Endothelial cell of umbilical vein (primary cell): Measurements from ENCODE around the gene ZNF2. TPM values are rescaled to one million over a fixed set of nuclear protein-coding genes. Genes with fewer than 3 reads are reported as not detected.

Experiments used
- BruUV-seq: library from RNA; stranded (reverse); fragments of 400-500 nt; replicated peaks from 2 replicates; lab custom pipeline; 2021; lab: Mats Ljungman, UMichigan
- CTCF ChIA-PET: fragments of 300-600, 350-600 bp; sonication (Branson Sonifier 250); formaldehyde crosslinking; loops from one replicate; lab custom pipeline; 2021; ENCODE audit warnings: antibody characterized with exemption, inconsistent platforms; lab: Charles Lee
- POLR2A ChIA-PET: fragments of 300-600, 350-600 bp; sonication (Branson Sonifier 250); formaldehyde crosslinking; loops from one replicate; lab custom pipeline; 2021; ENCODE audit warnings: antibody characterized with exemption, inconsistent platforms; lab: Charles Lee
- DNase-seq: peaks from one replicate; pipeline ENCODE4 v3.0.0-alpha.2; 2011; ENCODE audit warnings: low read depth, low spot score
- FAIRE-seq: peaks from 2 replicates; lab custom pipeline; 2011; peaks lifted over from hg19 to GRCh38; lab: Jason Lieb, UNC
- H2AFZ ChIP-seq: 2 replicates; pipeline ENCODE4 v1.6.0; 2012; ENCODE audit warnings: low read depth, low read length, control low read depth, inconsistent platforms
- H3K27ac ChIP-seq: 2 replicates; pipeline ENCODE4 v1.5.1; 2011; ENCODE audit warnings: low read depth, mild to moderate bottlenecking, control low read depth, low read length, moderate library complexity; ENCODE audit not compliant: insufficient read depth
- H3K27me3 ChIP-seq, 2 experiments: 2 replicates each; pipeline versions ENCODE4 v1.6.0 to v1.6.1; 2011; ENCODE audit warnings: low read length in 2 of 2, mixed read lengths in 1 of 2; ENCODE audit not compliant: control insufficient read depth in 2 of 2, insufficient read depth in 2 of 2
- H3K36me3 ChIP-seq, 2 experiments: 2 replicates in 1 of 2; 3 replicates in 1 of 2; pipeline ENCODE4 v1.5.1; 2011; ENCODE audit warnings: low read length in 2 of 2, mild to moderate bottlenecking in 1 of 2, moderate library complexity in 1 of 2; ENCODE audit not compliant: control insufficient read depth in 2 of 2, insufficient read depth in 2 of 2; ENCODE audit errors: extremely low read depth in 1 of 2
- H3K4me1 ChIP-seq: 3 replicates; pipeline ENCODE4 v1.5.1; 2011; ENCODE audit warnings: mild to moderate bottlenecking, low read length; ENCODE audit not compliant: control insufficient read depth, insufficient read depth; ENCODE audit errors: extremely low read depth
- H3K4me2 ChIP-seq: 2 replicates; pipeline ENCODE4 v1.6.1; 2011; ENCODE audit warnings: low read length, control low read depth, mixed read lengths; ENCODE audit not compliant: insufficient read depth
- H3K4me3 ChIP-seq, 3 experiments: fragments of 200-600 bp in 1 of 3; sonication (generic), shearing (Covaris generic) in 1 of 3; replicated peaks in 1 of 3; 2 replicates each; pipeline ENCODE4 v1.5.1; 2011 to 2016; ENCODE audit warnings: control low read depth in 3 of 3, low read length in 3 of 3, mild to moderate bottlenecking in 2 of 3, inconsistent platforms in 1 of 3, low read depth in 1 of 3, moderate library complexity in 1 of 3; ENCODE audit not compliant: insufficient read depth in 1 of 3
- H3K79me2 ChIP-seq: 2 replicates; pipeline ENCODE4 v1.6.0; 2012; ENCODE audit warnings: low read length, inconsistent platforms; ENCODE audit not compliant: control insufficient read depth, insufficient read depth
- H3K9ac ChIP-seq: replicated peaks from 2 replicates; pipeline ENCODE3; 2011; ENCODE audit warnings: low read length, control low read depth; ENCODE audit not compliant: insufficient read depth; ENCODE audit errors: extremely low read depth
- H3K9me1 ChIP-seq: replicated peaks from 3 replicates; pipeline ENCODE4 v1.6.0; 2011; ENCODE audit warnings: mild to moderate bottlenecking, low read length; ENCODE audit not compliant: control insufficient read depth, insufficient read depth; ENCODE audit errors: extremely low read depth
- H3K9me3 ChIP-seq: replicated peaks from 2 replicates; pipeline ENCODE4 v1.5.1; 2012; ENCODE audit warnings: low read length, inconsistent platforms; ENCODE audit not compliant: control insufficient read depth, insufficient read depth
- H4K20me1 ChIP-seq: replicated peaks from 2 replicates; pipeline ENCODE3; 2011; ENCODE audit warnings: mild to moderate bottlenecking, low read length; ENCODE audit not compliant: control insufficient read depth, insufficient read depth; ENCODE audit errors: extremely low read depth
- EZH2 ChIP-seq: IDR thresholded peaks from 2 replicates; pipeline ENCODE4 v1.6.1; 2012; ENCODE audit warnings: borderline replicate concordance, low read depth, mild to moderate bottlenecking, moderate library complexity, low read length, inconsistent platforms; ENCODE audit not compliant: severe bottlenecking
- FOS ChIP-seq: IDR thresholded peaks from 2 replicates; pipeline ENCODE4 v1.6.1; 2011; ENCODE audit warnings: mild to moderate bottlenecking, low read length, moderate library complexity, borderline replicate concordance; ENCODE audit not compliant: insufficient read depth
- GATA2 ChIP-seq: IDR thresholded peaks from 2 replicates; pipeline ENCODE4 v1.7.0; 2011; ENCODE audit warnings: low read depth, mild to moderate bottlenecking, moderate library complexity, mixed read lengths, low read length; ENCODE audit not compliant: insufficient read length, insufficient read depth
- JUN ChIP-seq: IDR thresholded peaks from 2 replicates; pipeline ENCODE4 v1.6.1; 2011; ENCODE audit warnings: borderline replicate concordance, low read depth; ENCODE audit not compliant: insufficient read length, insufficient read depth
- MYC ChIP-seq: IDR thresholded peaks from one replicate; pipeline ENCODE4 v1.6.1; 2011; ENCODE audit warnings: mild to moderate bottlenecking, low read depth, low read length
- POLR2A ChIP-seq: IDR thresholded peaks from 2 replicates; pipeline ENCODE4 v1.6.1; 2012; ENCODE audit warnings: low read depth, mild to moderate bottlenecking, control low read depth, low read length
- POLR2AphosphoS5 ChIP-seq: IDR thresholded peaks from 2 replicates; pipeline ENCODE4 v1.6.1; 2012; ENCODE audit warnings: low read depth, mild to moderate bottlenecking, control low read depth, low read length, moderate library complexity; ENCODE audit not compliant: insufficient read depth
- dilution Hi-C: fragments of 300-500 bp; cut with MboI; formaldehyde crosslinking; loops from one replicate; pipeline ENCODE4 v1.15.0; 2019; ENCODE audit warnings: low sequenced_read_pairs; ENCODE audit not compliant: extremely low pct_ligation_motif_present
- intact Hi-C: fragments of 100-400 bp; cut with micrococcal nuclease; formaldehyde crosslinking; loops from one replicate; pipeline ENCODE4 v1.10.0; 2022
- polyA plus RNA-seq, 4 experiments: library from polyadenylated mRNA; depleted of rRNA in 3 of 4; stranded (reverse) in 3 of 4; unstranded in 1 of 4; fragments of >200 nt; gene quantifications; 2 replicates each; pipeline versions ENCODE4 v1.2.1 to v1.2.3, GENCODE V29; 2011 to 2012; ENCODE audit warnings: missing spikeins in 1 of 4
- total RNA-seq: library from RNA; stranded (reverse); gene quantifications from 2 replicates; pipeline ENCODE4 v1.2.3, GENCODE V29; 2021
- TF ChIP-seq, protein P1 (sequence below), 2 donors: IDR thresholded peaks; 1 replicate in 1 of 2; 2 replicates in 1 of 2; pipeline ENCODE4 v1.5.1; 2011; ENCODE audit warnings: low read length in 2 of 2, mild to moderate bottlenecking in 2 of 2, moderate library complexity in 2 of 2, control low read depth in 1 of 2, inconsistent platforms in 1 of 2, low read depth in 1 of 2; ENCODE audit not compliant: insufficient read depth in 1 of 2; ENCODE audit errors: extremely low read depth in 1 of 2
- TF ChIP-seq, protein P2 (sequence below): IDR thresholded peaks from 2 replicates; pipeline ENCODE4 v1.6.1; 2011; ENCODE audit not compliant: insufficient read depth, insufficient read length

Gene ZNF2
- total and polyA plus RNA-seq, 2 donors (not counting 3 experiments of a cell fraction or from before 2014, with no cell fraction given): 2.2 to 4.2 TPM

DNA sequence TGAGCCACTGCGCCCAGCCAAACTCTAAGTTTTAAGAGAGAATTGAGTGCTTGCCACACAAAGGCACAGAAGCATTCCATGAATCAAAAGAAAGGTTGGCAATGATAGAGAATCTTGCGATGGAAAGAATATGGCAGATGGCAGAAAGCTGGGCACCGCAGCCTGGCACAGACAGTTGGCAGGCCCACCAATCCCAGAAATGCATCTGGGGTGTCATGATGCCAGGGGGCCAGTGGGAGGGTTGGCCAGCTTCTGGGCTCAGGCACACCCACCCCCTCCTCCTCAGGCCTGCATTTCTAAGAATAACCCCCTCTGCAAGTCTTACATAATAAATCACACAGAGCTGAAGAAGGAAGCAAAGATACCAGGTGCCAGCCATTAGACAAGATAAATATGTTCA is 19.6 kb downstream of the ZNF2 start:
- Histone ChIP-seq H3K36me3 (peaks cover 2 to 13% of the 10 kb centered on the region in 2 experiments), H4K20me1 (no peaks in the 10 kb centered on the region), H3K4me2 (no peak overlapping the region), H3K9me1 (no peaks in the 10 kb centered on the region), H3K27ac (no peak overlapping the region), H3K9ac (no peak overlapping the region), H3K9me3 (peaks cover 2% of the 10 kb centered on the region), H3K27me3 (no peaks in the 10 kb centered on the region), H3K4me3 (no peak overlapping the region), H3K4me1 (no peaks in the 10 kb centered on the region), H3K79me2 (no peaks in the 10 kb centered on the region), H2AFZ (no peak overlapping the region)
- DNase-seq (no peak), FAIRE-seq (no peak)
- BruUV-seq: no TSS peak
- ChIA-PET CTCF (interaction anchor here (1.4 kb wide), 1 partner anchor 13 kb away, joined by 4 read pairs; no protein-coding TSS in a partner anchor), POLR2A (no interaction called here)
- TF ChIP-seq POLR2AphosphoS5 (no peak), MYC (no peak), JUN (no peak), FOS (no peak), GATA2 (no peak), POLR2A (no peak), EZH2 (no peak)
- TF ChIP-seq, protein P1, sequence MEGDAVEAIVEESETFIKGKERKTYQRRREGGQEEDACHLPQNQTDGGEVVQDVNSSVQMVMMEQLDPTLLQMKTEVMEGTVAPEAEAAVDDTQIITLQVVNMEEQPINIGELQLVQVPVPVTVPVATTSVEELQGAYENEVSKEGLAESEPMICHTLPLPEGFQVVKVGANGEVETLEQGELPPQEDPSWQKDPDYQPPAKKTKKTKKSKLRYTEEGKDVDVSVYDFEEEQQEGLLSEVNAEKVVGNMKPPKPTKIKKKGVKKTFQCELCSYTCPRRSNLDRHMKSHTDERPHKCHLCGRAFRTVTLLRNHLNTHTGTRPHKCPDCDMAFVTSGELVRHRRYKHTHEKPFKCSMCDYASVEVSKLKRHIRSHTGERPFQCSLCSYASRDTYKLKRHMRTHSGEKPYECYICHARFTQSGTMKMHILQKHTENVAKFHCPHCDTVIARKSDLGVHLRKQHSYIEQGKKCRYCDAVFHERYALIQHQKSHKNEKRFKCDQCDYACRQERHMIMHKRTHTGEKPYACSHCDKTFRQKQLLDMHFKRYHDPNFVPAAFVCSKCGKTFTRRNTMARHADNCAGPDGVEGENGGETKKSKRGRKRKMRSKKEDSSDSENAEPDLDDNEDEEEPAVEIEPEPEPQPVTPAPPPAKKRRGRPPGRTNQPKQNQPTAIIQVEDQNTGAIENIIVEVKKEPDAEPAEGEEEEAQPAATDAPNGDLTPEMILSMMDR (IDR thresholded peaks at IDR 0.05; ENCODE audit: extremely low read depth in 1 of 2, insufficient read depth in 1 of 2, low read depth in 1 of 2, low read length in 2 of 2): no peak
- TF ChIP-seq, protein P2, sequence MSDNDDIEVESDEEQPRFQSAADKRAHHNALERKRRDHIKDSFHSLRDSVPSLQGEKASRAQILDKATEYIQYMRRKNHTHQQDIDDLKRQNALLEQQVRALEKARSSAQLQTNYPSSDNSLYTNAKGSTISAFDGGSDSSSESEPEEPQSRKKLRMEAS: no peak
- intact Hi-C loops: no loop called here
- dilution Hi-C loops: no loop called here
